Neural cell (in vitro differentiated cells): ENCODE measurements around the gene GJA3. TPM values are rescaled to one million over a fixed set of nuclear protein-coding genes. Genes with fewer than 3 reads are reported as not detected.

Experiments used
- H2AFZ ChIP-seq: fragments of 200-600, 300-800 bp; sonication (generic), shearing (Covaris generic); 2 replicates; pipeline ENCODE4 v1.6.0; 2014; ENCODE audit warnings: low read depth, mild to moderate bottlenecking, antibody characterized with exemption, low read length, moderate library complexity
- H3F3A ChIP-seq: fragments of 200-600 bp; shearing (Covaris generic); 2 replicates; pipeline ENCODE4 v1.6.1; 2016; ENCODE audit warnings: mild to moderate bottlenecking, moderate library complexity, mixed read lengths, antibody characterized with exemption, low read length; ENCODE audit not compliant: insufficient read depth, poor library complexity, severe bottlenecking
- H3K27ac ChIP-seq: fragments of 200-600, 300-800 bp; sonication (generic), shearing (Covaris generic); 2 replicates; pipeline ENCODE4 v1.5.1; 2014; ENCODE audit warnings: mild to moderate bottlenecking, low read length, moderate library complexity
- H3K27me3 ChIP-seq: fragments of 300-800, 200-600 bp; sonication (generic), shearing (Covaris generic); 2 replicates; pipeline ENCODE4 v1.6.0; 2014; ENCODE audit warnings: mild to moderate bottlenecking, low read depth, low read length, moderate library complexity; ENCODE audit not compliant: insufficient read depth
- H3K36me3 ChIP-seq: fragments of 300-800, 200-600 bp; sonication (generic), shearing (Covaris generic); 2 replicates; pipeline ENCODE4 v1.5.1; 2014; ENCODE audit warnings: mild to moderate bottlenecking, antibody characterized with exemption, low read length, moderate library complexity; ENCODE audit not compliant: insufficient read depth
- H3K4me2 ChIP-seq: fragments of 300-800, 200-600 bp; sonication (generic), shearing (Covaris generic); 2 replicates; pipeline ENCODE4 v1.6.0; 2014; ENCODE audit warnings: mild to moderate bottlenecking, low read length
- H3K4me3 ChIP-seq: fragments of 300-800, 200-600 bp; sonication (generic), shearing (Covaris generic); 2 replicates; pipeline ENCODE4 v1.5.1; 2014; ENCODE audit warnings: mild to moderate bottlenecking, low read length, moderate library complexity
- H3K79me2 ChIP-seq: fragments of 200-600 bp; shearing (Covaris generic); replicated peaks from 2 replicates; pipeline ENCODE4 v1.6.0; 2014; ENCODE audit warnings: mild to moderate bottlenecking, low read length, moderate library complexity; ENCODE audit not compliant: insufficient read depth
- H3K9ac ChIP-seq: fragments of 300-800, 200-600 bp; sonication (generic), shearing (Covaris generic); 2 replicates; pipeline ENCODE4 v1.6.1; 2016; ENCODE audit warnings: mild to moderate bottlenecking, low read length, mixed read lengths
- H3K9me2 ChIP-seq: fragments of 200-600 bp; shearing (Covaris generic); 2 replicates; pipeline ENCODE4 v1.6.1; 2016; ENCODE audit warnings: mild to moderate bottlenecking, low read length, mixed read lengths; ENCODE audit not compliant: insufficient read depth
- H3K9me3 ChIP-seq: fragments of 200-600, 300-800 bp; sonication (generic), shearing (Covaris generic); 2 replicates; pipeline ENCODE4 v1.6.1; 2016; ENCODE audit warnings: mild to moderate bottlenecking, mixed run types, low read length, moderate library complexity, mixed read lengths
- H4K20me1 ChIP-seq: fragments of 200-600 bp; shearing (Covaris generic); 2 replicates; pipeline ENCODE4 v1.6.1; 2016; ENCODE audit warnings: mild to moderate bottlenecking, mixed run types; ENCODE audit not compliant: insufficient read depth
- CTCF ChIP-seq: fragments of 450-650 bp; IDR thresholded peaks from 2 replicates; pipeline ENCODE4 v1.5.1; 2014; ENCODE audit warnings: antibody characterized with exemption, mild to moderate bottlenecking, moderate library complexity; ENCODE audit not compliant: poor library complexity, severe bottlenecking
- EP300 ChIP-seq: fragments of 450-650 bp; conservative IDR thresholded peaks from 2 replicates; pipeline ENCODE4 v1.6.1; 2014; ENCODE audit warnings: antibody characterized with exemption, mild to moderate bottlenecking, moderate library complexity; ENCODE audit not compliant: poor library complexity, severe bottlenecking
- EZH2 ChIP-seq: fragments of 200-600, 300-800 bp; shearing (Covaris generic), sonication (generic); IDR thresholded peaks from 2 replicates; pipeline ENCODE4 v1.6.1; 2014; ENCODE audit warnings: antibody characterized with exemption, low read length, borderline replicate concordance, mild to moderate bottlenecking; ENCODE audit not compliant: insufficient read depth, poor library complexity, severe bottlenecking
- MXI1 ChIP-seq: fragments of 450-650 bp; conservative IDR thresholded peaks from 2 replicates; pipeline ENCODE4 v1.6.1; 2014; ENCODE audit warnings: antibody characterized with exemption, mild to moderate bottlenecking; ENCODE audit not compliant: poor library complexity, severe bottlenecking
- POLR2AphosphoS5 ChIP-seq: IDR thresholded peaks from 2 replicates; pipeline ENCODE4 v1.6.1; 2012
- RAD21 ChIP-seq: fragments of 450-650 bp; conservative IDR thresholded peaks from 2 replicates; pipeline ENCODE4 v1.6.1; 2014; ENCODE audit warnings: antibody characterized with exemption, mild to moderate bottlenecking, moderate library complexity
- SMC3 ChIP-seq: fragments of 450-650 bp; conservative IDR thresholded peaks from 2 replicates; pipeline ENCODE4 v1.6.1; 2014; ENCODE audit warnings: antibody characterized with exemption, mild to moderate bottlenecking, moderate library complexity; ENCODE audit not compliant: poor library complexity
- TAF1 ChIP-seq: IDR thresholded peaks from 2 replicates; pipeline ENCODE4 v1.6.1; 2012; ENCODE audit warnings: low read depth
- polyA plus RNA-seq: library from polyadenylated mRNA; depleted of rRNA; stranded (reverse); fragments of >200 nt; gene quantifications from 2 replicates; pipeline ENCODE4 v1.2.3, GENCODE V29; 2014
- TF ChIP-seq, protein P1 (sequence below): IDR thresholded peaks from 2 replicates; pipeline ENCODE4 v1.6.1; 2012; ENCODE audit warnings: borderline replicate concordance

The GJA3 gene
- polyA plus RNA-seq, 1 donor from 2014 or later = not detected

GRCh38 chr13:20127262-20127561 lies 33.6 kb downstream of the GJA3 start:
- H3K9ac ChIP-seq = no peak overlapping the region
- H2AFZ ChIP-seq = no peak overlapping the region
- TF ChIP-seq SMC3 = no peak
- no peak for TF ChIP-seq CTCF
- no peak for TF ChIP-seq EZH2
- TF ChIP-seq MXI1 = no peak
- no peaks in the 10 kb centered on the region for H3K79me2 ChIP-seq
- H3K9me2 ChIP-seq = no peaks in the 10 kb centered on the region
- no peaks in the 10 kb centered on the region for H3K9me3 ChIP-seq
- no peak overlapping the region for H3K4me3 ChIP-seq
- no peaks in the 10 kb centered on the region for H3K36me3 ChIP-seq
- no peaks in the 10 kb centered on the region for H4K20me1 ChIP-seq
- H3F3A ChIP-seq = no peaks in the 10 kb centered on the region
- peaks cover 36% of the 10 kb centered on the region for H3K27me3 ChIP-seq
- H3K27ac ChIP-seq = no peak overlapping the region
- H3K4me2 ChIP-seq = no peak overlapping the region

- Histone ChIP-seq H2AFZ (no peak overlapping the region), H3K36me3 (no peaks in the 10 kb centered on the region), H3K9me3 (no peaks in the 10 kb centered on the region), H3K27me3 (peaks cover 36% of the 10 kb centered on the region), H3K4me2 (no peak overlapping the region), H3K9ac (no peak overlapping the region), H3F3A (no peaks in the 10 kb centered on the region), H3K4me3 (no peak overlapping the region), H3K9me2 (no peaks in the 10 kb centered on the region), H3K79me2 (no peaks in the 10 kb centered on the region), H4K20me1 (no peaks in the 10 kb centered on the region), H3K27ac (no peak overlapping the region)
- TF ChIP-seq EZH2 (no peak), SMC3 (no peak), MXI1 (no peak), POLR2AphosphoS5 (no peak), EP300 (no peak), RAD21 (no peak), TAF1 (no peak), CTCF (no peak)
- TF ChIP-seq, protein P1, sequence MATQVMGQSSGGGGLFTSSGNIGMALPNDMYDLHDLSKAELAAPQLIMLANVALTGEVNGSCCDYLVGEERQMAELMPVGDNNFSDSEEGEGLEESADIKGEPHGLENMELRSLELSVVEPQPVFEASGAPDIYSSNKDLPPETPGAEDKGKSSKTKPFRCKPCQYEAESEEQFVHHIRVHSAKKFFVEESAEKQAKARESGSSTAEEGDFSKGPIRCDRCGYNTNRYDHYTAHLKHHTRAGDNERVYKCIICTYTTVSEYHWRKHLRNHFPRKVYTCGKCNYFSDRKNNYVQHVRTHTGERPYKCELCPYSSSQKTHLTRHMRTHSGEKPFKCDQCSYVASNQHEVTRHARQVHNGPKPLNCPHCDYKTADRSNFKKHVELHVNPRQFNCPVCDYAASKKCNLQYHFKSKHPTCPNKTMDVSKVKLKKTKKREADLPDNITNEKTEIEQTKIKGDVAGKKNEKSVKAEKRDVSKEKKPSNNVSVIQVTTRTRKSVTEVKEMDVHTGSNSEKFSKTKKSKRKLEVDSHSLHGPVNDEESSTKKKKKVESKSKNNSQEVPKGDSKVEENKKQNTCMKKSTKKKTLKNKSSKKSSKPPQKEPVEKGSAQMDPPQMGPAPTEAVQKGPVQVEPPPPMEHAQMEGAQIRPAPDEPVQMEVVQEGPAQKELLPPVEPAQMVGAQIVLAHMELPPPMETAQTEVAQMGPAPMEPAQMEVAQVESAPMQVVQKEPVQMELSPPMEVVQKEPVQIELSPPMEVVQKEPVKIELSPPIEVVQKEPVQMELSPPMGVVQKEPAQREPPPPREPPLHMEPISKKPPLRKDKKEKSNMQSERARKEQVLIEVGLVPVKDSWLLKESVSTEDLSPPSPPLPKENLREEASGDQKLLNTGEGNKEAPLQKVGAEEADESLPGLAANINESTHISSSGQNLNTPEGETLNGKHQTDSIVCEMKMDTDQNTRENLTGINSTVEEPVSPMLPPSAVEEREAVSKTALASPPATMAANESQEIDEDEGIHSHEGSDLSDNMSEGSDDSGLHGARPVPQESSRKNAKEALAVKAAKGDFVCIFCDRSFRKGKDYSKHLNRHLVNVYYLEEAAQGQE = no peak
Measured at GRCh38 chr13:20126541-20127261, 34.2 kb downstream of the GJA3 start.
